RWPE2 (cell line): ENCODE data around the gene RTP3.

ENCODE experiments used
- ATAC-seq: fragments of 200-7000 bp; cut with Tn5 transposase; 3 replicates; pipeline ENCODE4 v1.9.1; 2021; ENCODE audit warnings: low read depth
- DNase-seq: peaks from one replicate; pipeline ENCODE4 v3.0.0-alpha.2; 2020; ENCODE audit warnings: low spot score
- H3K27ac ChIP-seq: fragments of 450-650 bp; 2 replicates; pipeline ENCODE4 v1.5.1; 2017; ENCODE audit warnings: mild to moderate bottlenecking; ENCODE audit not compliant: poor library complexity, severe bottlenecking
- H3K27me3 ChIP-seq: fragments of 250-450 bp; sonication (Bioruptor Pico); 2 replicates; pipeline ENCODE4 v1.5.1; 2021; ENCODE audit warnings: mild to moderate bottlenecking, moderate library complexity; ENCODE audit not compliant: insufficient read depth, poor library complexity, severe bottlenecking
- H3K36me3 ChIP-seq: fragments of 250-450 bp; sonication (Bioruptor Pico); 2 replicates; pipeline ENCODE4 v1.5.1; 2020; ENCODE audit warnings: low read depth, mild to moderate bottlenecking, moderate library complexity
- H3K4me1 ChIP-seq: fragments of 250-450 bp; sonication (Bioruptor Pico); 2 replicates; pipeline ENCODE4 v1.5.1; 2021; ENCODE audit warnings: mild to moderate bottlenecking, moderate library complexity; ENCODE audit not compliant: insufficient read depth, poor library complexity, severe bottlenecking
- H3K4me3 ChIP-seq: fragments of 250-450 bp; sonication (Bioruptor Pico); 2 replicates; pipeline ENCODE4 v1.5.1; 2021; ENCODE audit warnings: mild to moderate bottlenecking, moderate library complexity; ENCODE audit not compliant: severe bottlenecking
- H3K9me3 ChIP-seq: fragments of 250-450 bp; sonication (Bioruptor Pico); 2 replicates; pipeline ENCODE4 v1.5.1; 2021; ENCODE audit warnings: mild to moderate bottlenecking, moderate library complexity; ENCODE audit not compliant: severe bottlenecking
- CTCF ChIP-seq: fragments of 450-650 bp; IDR thresholded peaks from one replicate; pipeline ENCODE4 v1.5.1; 2017; ENCODE audit warnings: mild to moderate bottlenecking, moderate library complexity; ENCODE audit not compliant: poor library complexity, severe bottlenecking

The RTP3 gene

GRCh38 chr3:46483825-46484224, 14.0 kb upstream of the RTP3 start:
- Histone ChIP-seq H3K27me3 (no peaks in the 10 kb centered on the region), H3K27ac (no peak overlapping the region), H3K4me1 (no peaks in the 10 kb centered on the region), H3K36me3 (no peaks in the 10 kb centered on the region), H3K9me3 (no peaks in the 10 kb centered on the region), H3K4me3 (no peak overlapping the region)
- no peak for TF ChIP-seq CTCF
- DNase-seq, result no peak
- ATAC-seq, result no peak

GRCh38 chr3:46484388-46484787, 13.4 kb upstream of the RTP3 start:
- Histone ChIP-seq H3K27ac (no peak overlapping the region), H3K4me1 (no peaks in the 10 kb centered on the region), H3K4me3 (no peak overlapping the region), H3K9me3 (no peaks in the 10 kb centered on the region), H3K36me3 (no peaks in the 10 kb centered on the region), H3K27me3 (no peaks in the 10 kb centered on the region)
- ATAC-seq, result no peak
- DNase-seq, result no peak
- TF ChIP-seq CTCF, result no peak

- ATAC-seq (no peak), DNase-seq (no peak)
Measured at GRCh38 chr3:46484911-46485778, 12.6 kb upstream of the RTP3 start.

GRCh38 chr3:46485779-46486175, 12.0 kb upstream of the RTP3 start:
- no peaks in the 10 kb centered on the region for H3K9me3 ChIP-seq
- peaks cover 3% of the 10 kb centered on the region for H3K4me1 ChIP-seq
- ATAC-seq (no peak), DNase-seq (no peak)
- H3K4me3 ChIP-seq, result no peak overlapping the region
- H3K36me3 ChIP-seq, result no peaks in the 10 kb centered on the region
- no peak overlapping the region for H3K27ac ChIP-seq
- no peaks in the 10 kb centered on the region for H3K27me3 ChIP-seq
- TF ChIP-seq CTCF, result no peak

More at GRCh38 chr3:46484911-46485778, 12.6 kb upstream of the RTP3 start:
- TF ChIP-seq CTCF, result no peak
- Histone ChIP-seq H3K9me3 (no peaks in the 10 kb centered on the region), H3K36me3 (no peaks in the 10 kb centered on the region), H3K4me1 (peaks cover 3% of the 10 kb centered on the region), H3K27me3 (no peaks in the 10 kb centered on the region), H3K27ac (no peak overlapping the region), H3K4me3 (no peak overlapping the region)
